ENCODE results near the gene TMCO2. TPM values are rescaled to one million over a fixed set of nuclear protein-coding genes. Genes with fewer than 3 reads are reported as not detected.

The TMCO2 gene
- total and polyA plus RNA-seq, 2 experiments from 2014 or later: 0.69 TPM; not detected in 1

DNA sequence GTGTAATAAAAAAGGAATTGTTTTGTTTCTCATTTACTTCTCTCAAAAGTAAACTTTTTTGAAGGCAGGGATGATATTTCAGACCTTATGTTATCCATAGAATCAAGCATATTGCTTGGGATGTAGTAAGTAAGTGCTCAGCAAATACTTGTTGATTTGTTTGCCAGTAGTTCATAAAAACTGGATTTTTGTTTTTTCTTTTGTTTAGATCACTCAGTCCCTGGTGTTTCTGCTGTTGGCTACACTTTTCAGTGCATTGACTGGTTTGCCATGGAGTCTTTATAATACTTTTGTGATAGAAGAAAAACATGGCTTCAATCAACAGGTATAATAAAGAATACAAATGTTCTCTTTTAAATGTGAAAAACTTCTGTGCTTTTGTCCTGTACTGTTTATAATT, 20.5 kb downstream of the TMCO2 start:
- Histone ChIP-seq H3K9me2 (replicated peaks; ENCODE audit: insufficient read depth) (no peaks in the 10 kb centered on the region), H3K27ac (peak overlapping the region; percentile 29), H3K4me1 (ENCODE audit: insufficient read depth) (no peaks in the 10 kb centered on the region), H3K4me2 (no peak overlapping the region), H3K4me3 (no peak overlapping the region), H3K79me2 (peaks cover 27% of the 10 kb centered on the region), H3K27me3 (no peaks in the 10 kb centered on the region), H3K36me3 (replicated peaks; ENCODE audit: insufficient read depth, low read depth) (no peaks in the 10 kb centered on the region), H4K20me1 (ENCODE audit: insufficient read depth, poor library complexity, severe bottlenecking) (no peaks in the 10 kb centered on the region), H3K9me3 (ENCODE audit: low read depth) (no peaks in the 10 kb centered on the region), H2AFZ (no peak overlapping the region)
- no peak for DNase-seq (ENCODE audit: low spot score)
- no peak for TF ChIP-seq EZH2 (IDR thresholded peaks at IDR 0.05; ENCODE audit: borderline replicate concordance)
- TF ChIP-seq EZH2phosphoT487 (IDR thresholded peaks at IDR 0.05; ENCODE audit: low read depth, severe bottlenecking, unreplicated experiment): no peak
- TF ChIP-seq, protein P1, sequence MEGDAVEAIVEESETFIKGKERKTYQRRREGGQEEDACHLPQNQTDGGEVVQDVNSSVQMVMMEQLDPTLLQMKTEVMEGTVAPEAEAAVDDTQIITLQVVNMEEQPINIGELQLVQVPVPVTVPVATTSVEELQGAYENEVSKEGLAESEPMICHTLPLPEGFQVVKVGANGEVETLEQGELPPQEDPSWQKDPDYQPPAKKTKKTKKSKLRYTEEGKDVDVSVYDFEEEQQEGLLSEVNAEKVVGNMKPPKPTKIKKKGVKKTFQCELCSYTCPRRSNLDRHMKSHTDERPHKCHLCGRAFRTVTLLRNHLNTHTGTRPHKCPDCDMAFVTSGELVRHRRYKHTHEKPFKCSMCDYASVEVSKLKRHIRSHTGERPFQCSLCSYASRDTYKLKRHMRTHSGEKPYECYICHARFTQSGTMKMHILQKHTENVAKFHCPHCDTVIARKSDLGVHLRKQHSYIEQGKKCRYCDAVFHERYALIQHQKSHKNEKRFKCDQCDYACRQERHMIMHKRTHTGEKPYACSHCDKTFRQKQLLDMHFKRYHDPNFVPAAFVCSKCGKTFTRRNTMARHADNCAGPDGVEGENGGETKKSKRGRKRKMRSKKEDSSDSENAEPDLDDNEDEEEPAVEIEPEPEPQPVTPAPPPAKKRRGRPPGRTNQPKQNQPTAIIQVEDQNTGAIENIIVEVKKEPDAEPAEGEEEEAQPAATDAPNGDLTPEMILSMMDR (IDR thresholded peaks at IDR 0.05; ENCODE audit: poor library complexity): no peak

DNA sequence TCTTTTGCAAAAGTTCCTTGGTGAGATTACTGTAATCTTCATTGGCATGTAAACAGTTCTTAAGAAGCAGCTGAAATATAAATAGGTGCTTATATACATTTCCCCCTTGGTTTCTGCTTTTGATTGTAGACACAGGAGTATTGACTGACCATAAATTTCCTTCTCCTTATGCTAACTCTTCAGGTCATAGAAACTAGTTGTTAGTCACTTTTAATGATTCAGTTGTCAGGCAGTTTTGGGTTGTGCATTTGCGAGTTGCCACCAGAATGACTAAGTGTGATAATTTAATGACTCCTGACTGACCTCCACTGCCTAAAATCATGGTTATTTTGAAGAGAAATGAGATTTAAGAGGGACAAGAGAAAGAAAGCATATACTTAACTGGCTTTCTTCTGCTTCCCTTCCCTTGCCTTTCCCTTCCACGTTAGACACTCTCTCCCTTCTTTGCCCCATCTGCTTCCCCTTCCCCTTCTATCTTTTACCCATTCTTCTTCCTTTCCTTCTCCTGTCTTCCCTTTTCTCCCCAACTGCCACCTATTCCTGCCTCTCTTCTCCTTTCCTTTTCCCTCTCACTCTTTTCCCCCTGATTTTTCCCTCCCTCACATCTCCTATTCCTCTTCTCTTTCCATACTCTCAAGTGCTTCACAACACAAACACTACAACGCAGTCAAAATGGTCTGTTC, 22.6 kb downstream of the TMCO2 start:
- no peaks in the 10 kb centered on the region for H3K36me3 ChIP-seq (replicated peaks; ENCODE audit: insufficient read depth, low read depth)
- DNase-seq (ENCODE audit: low spot score): no peak
- no peaks in the 10 kb centered on the region for H4K20me1 ChIP-seq (ENCODE audit: insufficient read depth, poor library complexity, severe bottlenecking)
- H3K27me3 ChIP-seq: no peaks in the 10 kb centered on the region
- H3K4me2 ChIP-seq: no peak overlapping the region
- no peak overlapping the region for H2AFZ ChIP-seq
- no peak overlapping the region for H3K4me3 ChIP-seq
- no peaks in the 10 kb centered on the region for H3K9me2 ChIP-seq (replicated peaks; ENCODE audit: insufficient read depth)
- peaks cover 13% of the 10 kb centered on the region for H3K79me2 ChIP-seq
- no peaks in the 10 kb centered on the region for H3K4me1 ChIP-seq (ENCODE audit: insufficient read depth)
- TF ChIP-seq, protein P1 (IDR thresholded peaks at IDR 0.05; ENCODE audit: poor library complexity): no peak
- no peak overlapping the region for H3K27ac ChIP-seq
- 81% methylated on average over 3 of the region's 3 CpGs for WGBS (ENCODE audit: low lambda C conversion rate, missing lambda C conversion rate)
- no peaks in the 10 kb centered on the region for H3K9me3 ChIP-seq (ENCODE audit: low read depth)

DNA sequence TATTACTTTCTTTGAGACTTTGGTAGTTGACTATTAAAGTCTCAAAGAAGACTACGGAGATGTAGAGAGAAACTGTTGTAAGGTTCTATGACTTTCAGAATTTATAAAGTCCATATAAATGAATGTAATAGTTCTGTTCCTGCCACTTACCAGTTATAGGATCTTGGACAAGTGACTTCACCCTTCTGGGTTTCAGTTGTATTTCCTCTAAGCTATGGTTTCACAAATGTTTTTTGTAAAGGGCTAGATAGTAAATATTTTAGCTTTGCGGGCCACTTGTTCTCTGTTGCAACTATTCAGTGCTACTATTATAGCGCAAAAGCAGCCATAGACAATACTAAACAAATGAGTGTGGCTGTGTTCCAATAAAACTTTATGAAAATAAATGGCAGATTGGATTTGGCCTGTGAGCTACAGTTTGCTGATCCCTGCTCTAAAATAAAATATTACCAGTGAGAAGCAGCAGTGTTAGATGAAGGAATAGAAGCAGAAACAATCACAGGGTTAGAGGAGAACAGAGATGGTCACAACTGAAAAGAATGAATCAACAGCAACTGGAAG, 25.0 kb downstream of the TMCO2 start:
- H3K4me3 ChIP-seq: no peak overlapping the region
- TF ChIP-seq, protein P1 (IDR thresholded peaks at IDR 0.05; ENCODE audit: poor library complexity): no peak
- TF ChIP-seq EZH2 (IDR thresholded peaks at IDR 0.05; ENCODE audit: borderline replicate concordance) (no peak), EZH2phosphoT487 (IDR thresholded peaks at IDR 0.05; ENCODE audit: low read depth, severe bottlenecking, unreplicated experiment) (no peak)
- WGBS (ENCODE audit: low lambda C conversion rate, missing lambda C conversion rate): 95% methylated on average over 3 of the region's 3 CpGs
- H3K27me3 ChIP-seq: no peaks in the 10 kb centered on the region
- H2AFZ ChIP-seq: no peak overlapping the region
- no peaks in the 10 kb centered on the region for H3K4me1 ChIP-seq (ENCODE audit: insufficient read depth)
- no peaks in the 10 kb centered on the region for H3K9me2 ChIP-seq (replicated peaks; ENCODE audit: insufficient read depth)
- H3K9me3 ChIP-seq (ENCODE audit: low read depth): no peaks in the 10 kb centered on the region
- no peak overlapping the region for H3K27ac ChIP-seq
- peaks cover 5% of the 10 kb centered on the region for H3K79me2 ChIP-seq
- H3K4me2 ChIP-seq: no peak overlapping the region
- no peak for DNase-seq (ENCODE audit: low spot score)
- H3K36me3 ChIP-seq (replicated peaks; ENCODE audit: insufficient read depth, low read depth): no peaks in the 10 kb centered on the region
- no peaks in the 10 kb centered on the region for H4K20me1 ChIP-seq (ENCODE audit: insufficient read depth, poor library complexity, severe bottlenecking)

Data from hepatocyte (in vitro differentiated cells).